Activated CD8-positive, alpha-beta memory T cell treated with anti-CD3 and anti-CD28 coated beads for 24 hours (primary cell): ENCODE results near the gene PLA2G12A.

Source experiments
- DNase-seq: peaks from one replicate; pipeline ENCODE4 v3.0.0-alpha.2; 2020

Gene PLA2G12A

GRCh38 chr4:109675843-109676242 lies 54.0 kb downstream of the PLA2G12A start:
- DNase-seq, result no peak

- DNase-seq, result no peak
These were observed 54.7 kb downstream of the PLA2G12A start for GRCh38 chr4:109675181-109675580.

GRCh38 chr4:109673303-109673702 lies 56.6 kb downstream of the PLA2G12A start:
- DNase-seq, result no peak

GRCh38 chr4:109672169-109672930 lies 57.5 kb downstream of the PLA2G12A start:
- DNase-seq, result no peak

GRCh38 chr4:109671350-109671749 lies 58.5 kb downstream of the PLA2G12A start:
- no peak for DNase-seq

- DNase-seq, result no peak
These were observed 63.9 kb downstream of the PLA2G12A start for GRCh38 chr4:109665783-109666485.

GRCh38 chr4:109662771-109663170 lies 67.1 kb downstream of the PLA2G12A start:
- DNase-seq, result no peak

- no peak for DNase-seq
These were observed 67.8 kb downstream of the PLA2G12A start for GRCh38 chr4:109662116-109662515.
